Measurements from ENCODE around the gene NPIPA7.
"Not testable (repeated sequence)": the region's sequence is repeated elsewhere in the genome, so short reads cannot be mapped to it uniquely, and the experiment has no call there.

Gene NPIPA7

DNA sequence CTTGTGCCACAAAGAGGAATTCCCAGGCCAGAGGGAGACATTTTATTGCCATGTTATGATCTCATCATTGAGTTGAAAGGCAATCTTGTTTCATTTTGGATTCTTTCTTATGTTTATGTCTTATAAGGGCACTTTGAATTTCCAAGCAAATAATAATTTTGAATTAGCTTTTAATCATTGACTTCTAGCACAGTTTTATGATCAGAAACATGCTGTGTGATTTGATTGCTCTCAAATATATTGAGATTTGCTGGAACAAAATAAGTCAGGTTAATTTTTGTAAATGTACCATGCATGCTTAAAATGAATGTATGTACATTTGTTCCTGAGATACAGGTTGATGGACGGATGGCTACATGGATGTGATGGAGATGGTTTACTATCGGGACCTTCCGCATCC lies at the start of gene NPIPA7:
Gene NPIPA7 (plus strand): TSS at position 301 of the 400 bp plus-strand sequence. CDS start 105 bp downstream, outside the sequence.
- not testable (repeated sequence) for H3K27ac Mint-ChIP-seq; H3K27me3 Mint-ChIP-seq; H3K36me3 Mint-ChIP-seq; H3K4me1 Mint-ChIP-seq (ENCODE audit: low read depth); H3K9me3 Mint-ChIP-seq (ENCODE audit: low read depth); H3K4me3 Mint-ChIP-seq

- H3K36me3 Mint-ChIP-seq; H3K27me3 Mint-ChIP-seq; H3K4me1 Mint-ChIP-seq (ENCODE audit: low read depth); H3K9me3 Mint-ChIP-seq (ENCODE audit: low read depth); H3K27ac Mint-ChIP-seq; H3K4me3 Mint-ChIP-seq: not testable (repeated sequence)
These were observed 47.5 kb upstream of the NPIPA7 start for GRCh38 chr16:16331466-16331865.

DNA sequence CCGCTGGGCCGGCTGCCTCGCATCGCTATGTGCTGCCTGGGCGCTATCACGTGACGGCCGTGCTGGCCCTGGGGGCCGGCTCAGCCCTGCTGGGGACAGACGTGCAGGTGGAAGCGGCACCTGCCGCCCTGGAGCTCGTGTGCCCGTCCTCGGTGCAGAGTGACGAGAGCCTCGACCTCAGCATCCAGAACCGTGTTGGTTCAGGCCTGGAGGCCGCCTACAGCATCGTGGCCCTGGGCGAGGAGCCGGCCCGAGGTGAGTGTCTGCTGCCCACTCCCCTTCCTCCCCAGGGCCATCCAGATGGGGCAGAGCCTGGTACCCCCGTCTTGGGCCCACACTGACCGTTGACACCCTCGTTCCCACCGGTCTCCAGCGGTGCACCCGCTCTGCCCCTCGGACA lies 21.4 kb upstream of the NPIPA7 start:
- H3K4me1 Mint-ChIP-seq (ENCODE audit: low read depth); H3K27ac Mint-ChIP-seq; H3K9me3 Mint-ChIP-seq (ENCODE audit: low read depth); H3K4me3 Mint-ChIP-seq; H3K36me3 Mint-ChIP-seq; H3K27me3 Mint-ChIP-seq: not testable (repeated sequence)

DNA sequence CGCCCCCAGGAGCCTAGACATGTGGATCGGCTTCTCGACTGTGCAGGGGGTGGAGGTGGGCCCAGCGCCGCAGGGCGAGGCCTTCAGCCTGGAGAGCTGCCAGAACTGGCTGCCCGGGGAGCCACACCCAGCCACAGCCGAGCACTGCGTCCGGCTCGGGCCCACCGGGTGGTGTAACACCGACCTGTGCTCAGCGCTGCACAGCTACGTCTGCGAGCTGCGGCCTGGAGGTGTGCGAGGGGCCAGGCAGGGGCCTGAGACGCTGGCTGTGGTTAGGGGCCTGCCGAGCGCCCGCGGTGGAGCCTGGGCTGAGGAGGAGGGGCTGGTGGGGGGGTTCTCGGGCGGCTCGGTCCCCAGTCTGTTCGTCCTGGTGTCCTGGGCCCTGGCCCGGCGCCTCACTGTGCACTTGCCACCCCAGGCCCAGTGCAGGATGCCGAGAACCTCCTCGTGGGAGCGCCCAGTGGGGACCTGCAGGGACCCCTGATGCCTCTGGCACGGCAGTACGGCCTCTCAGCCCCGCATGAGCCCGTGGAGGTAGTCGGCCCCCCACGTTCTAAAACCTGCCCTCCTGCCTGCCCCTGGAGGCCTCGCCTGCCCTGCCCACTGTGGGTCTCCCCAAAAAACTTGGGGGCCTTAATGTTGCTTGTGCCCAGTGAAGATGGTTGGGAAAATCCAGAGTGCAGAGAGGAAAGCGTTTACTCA lies 20.2 kb upstream of the NPIPA7 start:
- H3K4me1 Mint-ChIP-seq (ENCODE audit: low read depth); H3K4me3 Mint-ChIP-seq; H3K27ac Mint-ChIP-seq; H3K27me3 Mint-ChIP-seq; H3K9me3 Mint-ChIP-seq (ENCODE audit: low read depth); H3K36me3 Mint-ChIP-seq: not testable (repeated sequence)

- H3K36me3 Mint-ChIP-seq; H3K9me3 Mint-ChIP-seq (ENCODE audit: low read depth); H3K27me3 Mint-ChIP-seq; H3K4me3 Mint-ChIP-seq; H3K4me1 Mint-ChIP-seq (ENCODE audit: low read depth); H3K27ac Mint-ChIP-seq: not testable (repeated sequence)
These were observed 15.3 kb upstream of the NPIPA7 start for GRCh38 chr16:16363595-16363994.

GRCh38 chr16:16364100-16364499 lies 14.8 kb upstream of the NPIPA7 start:
- H3K4me1 Mint-ChIP-seq (ENCODE audit: low read depth); H3K9me3 Mint-ChIP-seq (ENCODE audit: low read depth); H3K36me3 Mint-ChIP-seq; H3K4me3 Mint-ChIP-seq; H3K27ac Mint-ChIP-seq; H3K27me3 Mint-ChIP-seq: not testable (repeated sequence)

GRCh38 chr16:16364701-16365100 lies 14.2 kb upstream of the NPIPA7 start:
- H3K4me3 Mint-ChIP-seq; H3K27ac Mint-ChIP-seq; H3K4me1 Mint-ChIP-seq (ENCODE audit: low read depth); H3K9me3 Mint-ChIP-seq (ENCODE audit: low read depth); H3K27me3 Mint-ChIP-seq; H3K36me3 Mint-ChIP-seq: not testable (repeated sequence)

DNA sequence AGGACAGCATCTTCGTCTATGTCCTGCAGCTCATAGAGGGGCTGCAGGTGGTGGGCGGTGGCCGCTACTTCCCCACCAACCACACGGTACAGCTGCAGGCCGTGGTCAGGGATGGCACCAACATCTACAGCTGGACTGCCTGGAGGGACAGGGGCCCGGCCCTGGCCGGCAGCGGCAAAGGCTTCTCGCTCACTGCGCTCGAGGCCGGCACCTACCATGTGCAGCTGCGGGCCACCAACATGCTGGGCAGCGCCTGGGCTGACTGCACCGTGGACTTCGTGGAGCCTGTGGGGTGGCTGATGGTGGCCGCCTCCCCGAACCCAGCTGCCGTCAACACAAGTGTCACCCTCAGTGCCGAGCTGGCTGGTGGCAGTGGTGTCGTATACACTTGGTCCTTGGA lies 13.6 kb upstream of the NPIPA7 start:
- H3K36me3 Mint-ChIP-seq; H3K4me1 Mint-ChIP-seq (ENCODE audit: low read depth); H3K4me3 Mint-ChIP-seq; H3K27me3 Mint-ChIP-seq; H3K9me3 Mint-ChIP-seq (ENCODE audit: low read depth); H3K27ac Mint-ChIP-seq: not testable (repeated sequence)

- not testable (repeated sequence) for H3K9me3 Mint-ChIP-seq (ENCODE audit: low read depth); H3K27ac Mint-ChIP-seq; H3K4me3 Mint-ChIP-seq; H3K27me3 Mint-ChIP-seq; H3K36me3 Mint-ChIP-seq; H3K4me1 Mint-ChIP-seq (ENCODE audit: low read depth)
These were observed 13.1 kb upstream of the NPIPA7 start for GRCh38 chr16:16365851-16366250.

GRCh38 chr16:16366552-16367284 lies 12.2 kb upstream of the NPIPA7 start:
- not testable (repeated sequence) for H3K9me3 Mint-ChIP-seq (ENCODE audit: low read depth); H3K27me3 Mint-ChIP-seq; H3K27ac Mint-ChIP-seq; H3K36me3 Mint-ChIP-seq; H3K4me3 Mint-ChIP-seq; H3K4me1 Mint-ChIP-seq (ENCODE audit: low read depth)

- not testable (repeated sequence) for H3K4me3 Mint-ChIP-seq; H3K27ac Mint-ChIP-seq; H3K9me3 Mint-ChIP-seq (ENCODE audit: low read depth); H3K27me3 Mint-ChIP-seq; H3K4me1 Mint-ChIP-seq (ENCODE audit: low read depth); H3K36me3 Mint-ChIP-seq
These were observed 11.7 kb upstream of the NPIPA7 start for GRCh38 chr16:16367285-16367628.

DNA sequence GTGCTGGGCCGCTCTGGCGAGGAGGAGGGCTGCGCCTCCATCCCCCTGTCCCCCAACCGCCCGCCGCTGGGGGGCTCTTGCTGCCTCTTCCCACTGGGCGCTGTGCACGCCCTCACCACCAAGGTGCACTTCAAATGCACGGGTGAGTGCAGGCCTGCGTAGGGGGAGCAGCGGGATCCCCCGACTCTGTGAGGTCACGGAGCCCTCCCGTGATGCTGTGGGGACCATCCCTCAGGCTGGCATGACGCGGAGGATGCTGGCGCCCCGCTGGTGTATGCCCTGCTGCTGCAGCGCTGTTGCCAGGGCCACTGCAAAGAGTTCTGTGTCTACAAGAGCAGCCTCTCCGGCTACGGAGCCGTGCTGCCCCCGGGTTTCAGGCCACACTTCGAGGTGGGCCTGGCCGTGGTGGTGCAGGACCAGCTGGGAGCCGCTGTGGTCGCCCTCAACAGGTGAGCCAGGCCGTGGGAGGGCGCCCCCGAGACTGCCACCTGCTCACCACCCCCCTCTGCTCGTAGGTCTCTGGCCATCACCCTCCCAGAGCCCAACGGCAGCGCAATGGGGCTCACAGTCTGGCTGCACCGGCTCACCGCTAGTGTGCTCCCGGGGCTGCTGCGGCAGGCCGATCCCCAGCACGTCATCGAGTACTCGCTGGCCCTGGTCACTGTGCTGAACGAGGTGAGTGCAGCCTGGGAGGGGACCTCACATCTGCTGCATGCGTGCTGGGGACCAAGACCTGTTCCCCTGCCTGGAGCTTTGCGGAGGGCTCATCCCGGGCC lies 9.7 kb upstream of the NPIPA7 start:
- H3K4me3 Mint-ChIP-seq; H3K4me1 Mint-ChIP-seq (ENCODE audit: low read depth); H3K27me3 Mint-ChIP-seq; H3K27ac Mint-ChIP-seq; H3K9me3 Mint-ChIP-seq (ENCODE audit: low read depth); H3K36me3 Mint-ChIP-seq: not testable (repeated sequence)

GRCh38 chr16:16371136-16371735 lies 7.7 kb upstream of the NPIPA7 start:
- not testable (repeated sequence) for H3K4me3 Mint-ChIP-seq; H3K4me1 Mint-ChIP-seq (ENCODE audit: low read depth); H3K27me3 Mint-ChIP-seq; H3K36me3 Mint-ChIP-seq; H3K9me3 Mint-ChIP-seq (ENCODE audit: low read depth); H3K27ac Mint-ChIP-seq

- H3K36me3 Mint-ChIP-seq; H3K4me1 Mint-ChIP-seq (ENCODE audit: low read depth): not testable (repeated sequence)
These were observed 4.7 kb upstream of the NPIPA7 start for GRCh38 chr16:16374192-16374591.

DNA sequence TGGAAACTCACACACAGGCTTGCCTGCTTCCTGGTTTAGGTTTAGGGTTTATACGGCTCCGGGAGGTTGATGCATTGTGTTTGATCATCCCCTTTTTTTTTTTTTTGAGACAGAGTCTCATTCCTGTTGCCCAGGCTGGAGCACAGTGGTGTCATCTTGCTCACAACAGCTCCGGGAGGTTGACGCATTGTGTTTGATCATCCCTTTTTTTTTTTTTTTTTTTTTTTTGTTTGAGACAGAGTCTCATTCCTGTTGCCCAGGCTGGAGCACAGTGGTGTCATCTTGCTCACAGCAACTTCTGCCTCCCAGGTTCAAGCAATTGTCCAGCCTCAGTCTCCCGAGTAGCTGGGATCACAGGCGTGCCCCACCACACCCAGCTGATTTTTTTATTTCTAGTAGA lies 20.7 kb downstream of the NPIPA7 start:
- not testable (repeated sequence) for H3K27me3 Mint-ChIP-seq; H3K27ac Mint-ChIP-seq; H3K4me3 Mint-ChIP-seq; H3K36me3 Mint-ChIP-seq; H3K4me1 Mint-ChIP-seq (ENCODE audit: low read depth); H3K9me3 Mint-ChIP-seq (ENCODE audit: low read depth)

More at GRCh38 chr16:16374192-16374591, 4.7 kb upstream of the NPIPA7 start:
- not testable (repeated sequence) for H3K27ac Mint-ChIP-seq; H3K9me3 Mint-ChIP-seq (ENCODE audit: low read depth); H3K27me3 Mint-ChIP-seq; H3K4me3 Mint-ChIP-seq
